BJ (cell line): ENCODE results near the gene SEC11C. TPM values are rescaled to one million over a fixed set of nuclear protein-coding genes. Genes with fewer than 3 reads are reported as not detected.

ENCODE experiments used
- CTCF ChIA-PET: fragments of 350-600 bp; formaldehyde crosslinking; extraction: SDS; loops from one replicate; lab custom pipeline; 2021; ENCODE audit warnings: antibody characterized with exemption, inconsistent platforms; lab: Yijun Ruan, JAX
- POLR2A ChIA-PET: fragments of 300-600 bp; sonication (Branson Sonifier 250); formaldehyde crosslinking; extraction: SDS; loops from one replicate; lab custom pipeline; 2021; ENCODE audit warnings: antibody characterized with exemption; lab: Charles Lee
- DNase-seq: peaks from one replicate; pipeline ENCODE4 v3.0.0-alpha.2; 2011; ENCODE audit warnings: low read depth
- H3K27me3 ChIP-seq: 2 replicates; pipeline ENCODE4 v1.6.0; 2011; ENCODE audit warnings: low read length; ENCODE audit not compliant: control insufficient read depth, insufficient read depth
- H3K36me3 ChIP-seq: 2 replicates; pipeline ENCODE4 v1.5.1; 2011; ENCODE audit warnings: low read length; ENCODE audit not compliant: control insufficient read depth, insufficient read depth
- H3K4me3 ChIP-seq: 2 replicates; pipeline ENCODE4 v1.5.1; 2011; ENCODE audit warnings: low read depth, mild to moderate bottlenecking, control low read depth, low read length
- polyA plus RNA-seq: library from polyadenylated mRNA; depleted of rRNA; stranded (reverse); fragments of >200 nt; gene quantifications from 2 replicates; pipeline ENCODE4 v1.2.3, GENCODE V29; 2011
- TF ChIP-seq, protein P1 (sequence below): IDR thresholded peaks from 2 replicates; pipeline ENCODE4 v1.5.1; 2011; ENCODE audit warnings: low read depth, mild to moderate bottlenecking, control low read depth, inconsistent platforms, low read length, moderate library complexity; ENCODE audit not compliant: insufficient read depth

The SEC11C gene
- polyA plus RNA-seq, 1 experiment: 18.2 TPM

- H3K27me3 ChIP-seq: no peaks in the 10 kb centered on the region
- no peaks in the 10 kb centered on the region for H3K36me3 ChIP-seq
- H3K4me3 ChIP-seq: no peak overlapping the region
- CTCF ChIA-PET: interaction anchor here (1.1 kb wide), 1 partner anchor 8 kb away, joined by 3 read pairs; no protein-coding TSS in a partner anchor
- POLR2A ChIA-PET: no interaction called here
- no peak for DNase-seq
- TF ChIP-seq, protein P1, sequence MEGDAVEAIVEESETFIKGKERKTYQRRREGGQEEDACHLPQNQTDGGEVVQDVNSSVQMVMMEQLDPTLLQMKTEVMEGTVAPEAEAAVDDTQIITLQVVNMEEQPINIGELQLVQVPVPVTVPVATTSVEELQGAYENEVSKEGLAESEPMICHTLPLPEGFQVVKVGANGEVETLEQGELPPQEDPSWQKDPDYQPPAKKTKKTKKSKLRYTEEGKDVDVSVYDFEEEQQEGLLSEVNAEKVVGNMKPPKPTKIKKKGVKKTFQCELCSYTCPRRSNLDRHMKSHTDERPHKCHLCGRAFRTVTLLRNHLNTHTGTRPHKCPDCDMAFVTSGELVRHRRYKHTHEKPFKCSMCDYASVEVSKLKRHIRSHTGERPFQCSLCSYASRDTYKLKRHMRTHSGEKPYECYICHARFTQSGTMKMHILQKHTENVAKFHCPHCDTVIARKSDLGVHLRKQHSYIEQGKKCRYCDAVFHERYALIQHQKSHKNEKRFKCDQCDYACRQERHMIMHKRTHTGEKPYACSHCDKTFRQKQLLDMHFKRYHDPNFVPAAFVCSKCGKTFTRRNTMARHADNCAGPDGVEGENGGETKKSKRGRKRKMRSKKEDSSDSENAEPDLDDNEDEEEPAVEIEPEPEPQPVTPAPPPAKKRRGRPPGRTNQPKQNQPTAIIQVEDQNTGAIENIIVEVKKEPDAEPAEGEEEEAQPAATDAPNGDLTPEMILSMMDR: no peak
Measured at GRCh38 chr18:59189746-59190145, 50.1 kb downstream of the SEC11C start.

GRCh38 chr18:59196161-59196725 is 56.6 kb downstream of the SEC11C start:
- TF ChIP-seq, protein P1: no peak
- CTCF ChIA-PET: interaction anchor here (1.6 kb wide), 1 partner anchor 207 kb away, joined by 4 read pairs; no protein-coding TSS in a partner anchor
- Histone ChIP-seq H3K27me3 (peaks cover 5% of the 10 kb centered on the region), H3K36me3 (no peaks in the 10 kb centered on the region), H3K4me3 (no peak overlapping the region)
- POLR2A ChIA-PET: no interaction called here
- no peak for DNase-seq

DNA sequence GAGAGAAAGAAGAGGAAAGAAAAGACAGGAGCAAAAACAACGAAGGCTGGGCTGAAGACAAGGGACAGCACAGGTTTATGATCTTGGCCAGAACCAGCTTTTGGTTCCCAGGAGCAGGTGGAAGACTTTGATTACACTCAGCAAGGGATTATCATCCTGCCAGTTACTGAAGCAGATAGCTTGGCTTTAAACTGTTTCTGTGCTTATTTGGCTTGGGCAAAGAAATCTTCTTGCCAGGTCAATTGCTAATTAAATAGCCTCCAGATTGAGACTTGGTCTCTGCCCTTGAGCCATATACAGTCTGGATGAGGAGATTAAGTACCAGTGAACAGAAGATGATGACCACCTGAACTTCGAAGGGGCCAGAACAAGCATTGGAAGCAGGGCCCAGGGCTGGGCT is 58.0 kb downstream of the SEC11C start:
- POLR2A ChIA-PET: no interaction called here
- DNase-seq: no peak
- CTCF ChIA-PET: no interaction called here

DNA sequence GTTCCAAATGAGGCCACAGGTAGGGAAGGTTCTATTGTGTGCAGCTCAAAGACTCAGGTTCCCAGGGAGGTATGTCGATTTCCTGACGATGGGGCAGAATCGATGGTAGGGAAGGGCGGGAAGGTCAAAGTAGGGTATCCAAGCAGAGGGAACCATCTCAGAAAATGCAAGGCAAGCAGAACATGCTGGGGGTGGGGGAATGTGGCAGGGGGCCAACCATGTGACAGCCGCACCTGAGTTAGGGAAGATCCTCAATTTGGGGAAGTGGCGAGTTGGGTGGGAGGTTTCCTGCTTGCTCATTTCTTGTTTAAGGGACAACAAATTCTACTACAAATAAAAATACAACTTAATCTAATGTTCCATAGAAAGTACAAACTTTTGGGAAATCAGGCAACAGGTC is 58.5 kb downstream of the SEC11C start:
- TF ChIP-seq, protein P1: no peak
- Histone ChIP-seq H3K36me3 (no peaks in the 10 kb centered on the region), H3K4me3 (no peak overlapping the region), H3K27me3 (peaks cover 5% of the 10 kb centered on the region)
- DNase-seq: no peak
- CTCF ChIA-PET: no interaction called here
- POLR2A ChIA-PET: interaction anchor here (0.6 kb wide), 1 partner anchor 30 kb away, joined by 3 read pairs; no protein-coding TSS in a partner anchor

More for the DNA sequence above, 58.0 kb downstream of the SEC11C start:
- H3K4me3 ChIP-seq: no peak overlapping the region
- H3K36me3 ChIP-seq: no peaks in the 10 kb centered on the region
- TF ChIP-seq, protein P1: no peak
- peaks cover 5% of the 10 kb centered on the region for H3K27me3 ChIP-seq

GRCh38 chr18:59200787-59201186 is 61.1 kb downstream of the SEC11C start:
- TF ChIP-seq, protein P1: peak; percentile 30
- no peaks in the 10 kb centered on the region for H3K36me3 ChIP-seq
- no peak overlapping the region for H3K4me3 ChIP-seq
- DNase-seq: no peak
- H3K27me3 ChIP-seq: peaks cover 5% of the 10 kb centered on the region
- CTCF ChIA-PET: interaction anchor here (1.8 kb wide), 1 partner anchor 108 kb away, joined by 3 read pairs; no protein-coding TSS in a partner anchor
- POLR2A ChIA-PET: no interaction called here
